Kidney (tissue), 14 donors: Measurements from ENCODE around the gene PALLD. TPM values are rescaled to one million over a fixed set of nuclear protein-coding genes. Genes with fewer than 3 reads are reported as not detected.

Source experiments
- DNase-seq, 5 donors: peaks; one replicate each; pipeline ENCODE4 v3.0.0-alpha.2; 2013 to 2020
- FAIRE-seq: peaks from 2 replicates; lab custom pipeline; 2012; peaks lifted over from hg19 to GRCh38; lab: Jason Lieb, UNC
- H3K27ac ChIP-seq, 2 donors: one replicate each; pipeline ENCODE4 v1.7.0; 2013; ENCODE audit warnings: low read depth in 2 of 2, low read length in 2 of 2, inconsistent platforms in 1 of 2
- H3K27me3 ChIP-seq: one replicate; pipeline ENCODE4 v1.7.1; 2013; ENCODE audit warnings: low read length, inconsistent platforms; ENCODE audit not compliant: control insufficient read depth, insufficient read depth
- H3K36me3 ChIP-seq, 3 donors: one replicate each; pipeline versions ENCODE4 v1.7.0 to v1.7.1; 2013; ENCODE audit warnings: low read length in 3 of 3, control low read depth in 1 of 3, inconsistent platforms in 1 of 3; ENCODE audit not compliant: insufficient read depth in 3 of 3, control insufficient read depth in 2 of 3
- H3K4me1 ChIP-seq, 3 donors: one replicate each; pipeline versions ENCODE4 v1.7.0 to v1.7.1; 2013; ENCODE audit warnings: low read length in 3 of 3, inconsistent platforms in 1 of 3, low read depth in 1 of 3; ENCODE audit not compliant: control insufficient read depth in 2 of 3, insufficient read depth in 2 of 3
- H3K4me3 ChIP-seq, 3 donors: one replicate each; pipeline versions ENCODE4 v1.7.0 to v1.8.1; 2013; ENCODE audit warnings: low read length in 3 of 3, control low read depth in 1 of 3, inconsistent platforms in 1 of 3
- H3K9ac ChIP-seq, 3 donors: one replicate each; pipeline versions ENCODE4 v1.7.0 to v1.7.1; 2013; ENCODE audit warnings: low read length in 3 of 3, control low read depth in 1 of 3, inconsistent platforms in 1 of 3
- H3K9me3 ChIP-seq, 3 donors: one replicate each; pipeline versions ENCODE4 v1.7.0 to v1.7.1; 2013; ENCODE audit warnings: low read length in 3 of 3, control low read depth in 1 of 3, inconsistent platforms in 1 of 3; ENCODE audit not compliant: control insufficient read depth in 2 of 3, insufficient read depth in 1 of 3
- CTCF ChIP-seq: IDR thresholded peaks from 3 replicates; pipeline ENCODE4 v1.5.1; 2012; ENCODE audit warnings: mild to moderate bottlenecking, moderate library complexity, borderline replicate concordance; ENCODE audit not compliant: insufficient read depth; ENCODE audit errors: extremely low read depth
- intact Hi-C: fragments of 100-400 bp; cut with DNase I; formaldehyde crosslinking; loops from one replicate; pipeline ENCODE4 v1.11.1; 2022
- polyA plus RNA-seq: library from polyadenylated mRNA; stranded (reverse); fragments of 350-450 nt; fragmentation: Illumina TruSeq; extraction: RNeasy Lipid Tissue Mini Kit (QIAGEN cat#74804); gene quantifications from one replicate; pipeline ENCODE4 v1.2.3, GENCODE V29; 2014; ENCODE audit warnings: low read depth, low replicate concordance; ENCODE audit not compliant: insufficient read depth
- total RNA-seq: library from RNA; stranded (reverse); fragmentation: NEBNext Ultra II Directional; extraction: Animal tissue kit (Norgen Biotek cat#: 25700); gene quantifications from one replicate; pipeline ENCODE4 v1.2.1, GENCODE V29; 2021
- donor health status: control.
- donor health status: control.
- donor health status: control.
- donor health status: control.
- donor health status: control.
- donor health status: DM: yes; HTN: yes; CAD: no.
- donor health status: Normal renal cell carcinoma (clear cell type).

The PALLD gene
- total and polyA plus RNA-seq, 2 donors from 2014 or later: 43.4 to 120 TPM

DNA sequence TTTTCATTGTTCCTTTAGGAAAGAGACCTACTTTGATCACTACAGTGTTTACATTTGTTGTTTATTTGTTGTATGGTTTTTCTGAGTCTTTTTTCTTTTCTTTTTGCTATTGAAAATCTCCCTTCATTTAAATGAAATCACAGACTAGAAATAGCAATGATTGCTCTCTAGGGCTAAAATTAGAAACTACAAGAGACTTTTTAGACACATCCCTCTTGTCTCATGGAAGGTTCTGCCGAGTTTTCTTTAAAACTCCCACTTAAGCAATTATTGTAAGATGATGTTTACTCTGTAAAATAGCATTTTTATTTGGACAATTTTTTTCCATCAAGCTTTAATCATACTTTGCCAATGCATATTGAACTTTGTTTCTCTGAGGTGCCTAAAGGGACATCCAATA lies 136.6 kb downstream of the PALLD start:
- no peaks in the 10 kb centered on the region for H3K27me3 ChIP-seq
- H3K4me3 ChIP-seq: peak overlapping the region in 1 of 3 donors; percentile 42
- peaks cover 0 to 5% (median 2%) of the 10 kb centered on the region in 3 donors for H3K4me1 ChIP-seq
- H3K36me3 ChIP-seq: no peaks in the 10 kb centered on the region
- peak overlapping the region in 1 of 3 donors; percentile 21 for H3K9ac ChIP-seq
- intact Hi-C loops: no loop called here
- TF ChIP-seq CTCF: no peak
- no peaks in the 10 kb centered on the region for H3K9me3 ChIP-seq
- DNase-seq (peak in 1 of 5 donors; percentile 24), FAIRE-seq (no peak)
- H3K27ac ChIP-seq: no peak overlapping the region

- Histone ChIP-seq H3K4me1 (peaks cover 0 to 5% (median 2%) of the 10 kb centered on the region in 3 donors), H3K9me3 (no peaks in the 10 kb centered on the region)
- no peak for FAIRE-seq
Measured at GRCh38 chr4:168634276-168634802, 137.5 kb downstream of the PALLD start.

GRCh38 chr4:168636040-168636439 lies 139.2 kb downstream of the PALLD start:
- H3K27ac ChIP-seq: peak overlapping the region in 1 of 2 donors; percentile 45

More at GRCh38 chr4:168634276-168634802, 137.5 kb downstream of the PALLD start:
- peak overlapping the region in 1 of 3 donors; percentile 21 for H3K9ac ChIP-seq
- DNase-seq: peak in 4 of 5 donors; percentile 73 to 94 (median 84)
- peak overlapping the region; percentile 3 to 42 (median 19) for H3K4me3 ChIP-seq
- intact Hi-C loops: no loop called here
- no peaks in the 10 kb centered on the region for H3K27me3 ChIP-seq
- no peak overlapping the region for H3K27ac ChIP-seq
- no peaks in the 10 kb centered on the region for H3K36me3 ChIP-seq
- no peak for TF ChIP-seq CTCF

More at GRCh38 chr4:168636040-168636439, 139.2 kb downstream of the PALLD start:
- TF ChIP-seq CTCF: no peak
- no peaks in the 10 kb centered on the region for H3K9me3 ChIP-seq
- no peaks in the 10 kb centered on the region for H3K27me3 ChIP-seq
- no peaks in the 10 kb centered on the region for H3K36me3 ChIP-seq
- peaks cover 0 to 5% (median 2%) of the 10 kb centered on the region in 3 donors for H3K4me1 ChIP-seq
- DNase-seq (no peak), FAIRE-seq (no peak)
- H3K9ac ChIP-seq: no peak overlapping the region
- no peak overlapping the region for H3K4me3 ChIP-seq
- intact Hi-C loops: no loop called here
